K562 (cell line): ENCODE data around the gene SEMA3G. TPM values are rescaled to one million over a fixed set of nuclear protein-coding genes. Genes with fewer than 3 reads are reported as not detected.
A peak's percentile ranks its signal among the peaks of the same experiment; 100 is the strongest.

Source experiments
- ATAC-seq: fragments of 200-7000 bp; cut with Tn5 transposase; 3 replicates; pipeline ENCODE4 v1.9.1; 2020; ENCODE audit warnings: moderate library complexity
- BruUV-seq: library from RNA; stranded (reverse); fragments of 400-500 nt; replicated peaks from 2 replicates; lab custom pipeline; 2021; lab: Mats Ljungman, UMichigan
- CTCF ChIA-PET: fragments of 300-600 bp; formaldehyde crosslinking; extraction: SDS; loops from one replicate; lab custom pipeline; 2021; ENCODE audit warnings: low intra/inter-chr PET ratio; lab: Yijun Ruan, JAX
- POLR2A ChIA-PET: fragments of 300-600, 350-650 bp; sonication (Branson Sonifier 250); formaldehyde crosslinking; extraction: SDS; loops from one replicate; lab custom pipeline; 2021; ENCODE audit warnings: antibody characterized with exemption, inconsistent platforms; lab: Yijun Ruan, JAX
- DNase-seq, 4 experiments: peaks; one replicate each; pipeline versions ENCODE4 v3.0.0 to v3.0.0-alpha.2; 2011 to 2018; ENCODE audit warnings: low spot score in 3 of 4, mixed read lengths in 3 of 4; ENCODE audit errors: extremely low read depth in 1 of 4
- FAIRE-seq: peaks from 2 replicates; lab custom pipeline; 2011; peaks lifted over from hg19 to GRCh38; lab: Jason Lieb, UNC
- H2AFZ ChIP-seq: 2 replicates; pipeline ENCODE4 v1.6.0; 2011; ENCODE audit warnings: low read depth, low read length, control low read depth, inconsistent platforms
- H3K27ac ChIP-seq: fragments of 200-600 bp; 3 replicates; pipeline ENCODE4 v1.8.0; 2011; ENCODE audit warnings: low read depth, mild to moderate bottlenecking, control low read depth, inconsistent platforms, low read length, moderate library complexity, mixed read lengths; ENCODE audit errors: extremely low read depth
- H3K27me3 ChIP-seq, 2 experiments: fragments of 300-600 bp in 1 of 2; 2 replicates in 1 of 2; 3 replicates in 1 of 2; pipeline versions ENCODE4 v1.6.0 to v1.8.0; 2011; ENCODE audit warnings: inconsistent platforms in 2 of 2, low read length in 2 of 2, mild to moderate bottlenecking in 1 of 2, mixed read lengths in 1 of 2, moderate library complexity in 1 of 2; ENCODE audit not compliant: control insufficient read depth in 2 of 2, insufficient read depth in 2 of 2
- H3K36me3 ChIP-seq: fragments of 300-600 bp; 3 replicates; pipeline ENCODE4 v1.8.0; 2011; ENCODE audit warnings: mild to moderate bottlenecking, low read length, inconsistent platforms; ENCODE audit not compliant: control insufficient read depth, insufficient read depth
- H3K4me1 ChIP-seq, 2 experiments: fragments of 200-600 bp in 1 of 2; replicated peaks in 1 of 2; 2 replicates in 1 of 2; 3 replicates in 1 of 2; pipeline versions ENCODE4 v1.5.1 to v1.8.0; 2011; ENCODE audit warnings: inconsistent platforms in 2 of 2, low read length in 2 of 2, mild to moderate bottlenecking in 1 of 2, mixed read lengths in 1 of 2, moderate library complexity in 1 of 2; ENCODE audit not compliant: control insufficient read depth in 2 of 2, insufficient read depth in 2 of 2
- H3K4me2 ChIP-seq: 2 replicates; pipeline ENCODE4 v1.6.1; 2011; ENCODE audit warnings: low read length, control low read depth, inconsistent platforms, mixed read lengths; ENCODE audit not compliant: insufficient read depth
- H3K4me3 ChIP-seq: fragments of 200-600 bp; sonication (generic), shearing (Covaris generic); 2 replicates; pipeline ENCODE4 v1.5.1; 2016; ENCODE audit warnings: control low read depth, inconsistent platforms
- H3K79me2 ChIP-seq: fragments of 200-600 bp; 3 replicates; pipeline ENCODE4 v1.8.0; 2011; ENCODE audit warnings: low read length, inconsistent platforms; ENCODE audit not compliant: control insufficient read depth, insufficient read depth
- H3K9ac ChIP-seq, 2 experiments: 2 replicates each; pipeline versions ENCODE4 v1.6.0 to v1.6.1; 2011; ENCODE audit warnings: low read depth in 2 of 2, low read length in 2 of 2, control low read depth in 1 of 2, inconsistent platforms in 1 of 2, mild to moderate bottlenecking in 1 of 2, mixed read lengths in 1 of 2; ENCODE audit not compliant: insufficient read depth in 1 of 2
- H3K9me1 ChIP-seq: one replicate; pipeline ENCODE4 v1.6.0; 2011; ENCODE audit warnings: inconsistent platforms, mild to moderate bottlenecking, low read length, moderate library complexity; ENCODE audit not compliant: control insufficient read depth, insufficient read depth
- H3K9me3 ChIP-seq: replicated peaks from 2 replicates; pipeline ENCODE4 v1.5.1; 2011; ENCODE audit warnings: low read depth, low read length, inconsistent platforms; ENCODE audit not compliant: control insufficient read depth, insufficient read depth
- H4K20me1 ChIP-seq: replicated peaks from 2 replicates; pipeline ENCODE4 v1.6.1; 2011; ENCODE audit warnings: low read length, inconsistent platforms, mixed read lengths; ENCODE audit not compliant: control insufficient read depth, insufficient read depth
- CBX3 ChIP-seq, 2 experiments: IDR thresholded peaks; 1 replicate in 1 of 2; 2 replicates in 1 of 2; pipeline ENCODE4 v1.6.1; 2012; ENCODE audit warnings: inconsistent platforms in 2 of 2, low read length in 2 of 2, borderline replicate concordance in 1 of 2, control low read depth in 1 of 2
- CTCFL ChIP-seq: IDR thresholded peaks from 2 replicates; pipeline ENCODE4 v1.6.1; 2011; ENCODE audit warnings: borderline replicate concordance, low read depth, mild to moderate bottlenecking, moderate library complexity, low read length; ENCODE audit not compliant: insufficient read depth, poor library complexity, severe bottlenecking
- ELK1 ChIP-seq: sonication (generic); formaldehyde crosslinking; IDR thresholded peaks from 2 replicates; pipeline ENCODE4 v1.8.1; 2022; ENCODE audit warnings: missing genetic modification reagents
- JUND ChIP-seq, 2 experiments: IDR thresholded peaks; 2 replicates in 1 of 2; 3 replicates in 1 of 2; pipeline ENCODE4 v1.6.1; 2011; ENCODE audit warnings: borderline replicate concordance in 2 of 2, low read depth in 2 of 2, low read length in 2 of 2, improper control_type of control experiment in 1 of 2, missing biosample characterization in 1 of 2, missing genetic modification characterization in 1 of 2, missing genetic modification reagents in 1 of 2
- NR1H2 ChIP-seq: sonication (generic); formaldehyde crosslinking; IDR thresholded peaks from 2 replicates; pipeline ENCODE4 v1.4.0; 2020; ENCODE audit warnings: mild to moderate bottlenecking, missing genetic modification reagents
- POLR2G ChIP-seq: fragments of 200-400 bp; formaldehyde crosslinking; IDR thresholded peaks from 2 replicates; pipeline ENCODE4 v1.6.1; 2017; ENCODE audit warnings: low read depth, mild to moderate bottlenecking, antibody characterized with exemption, low read length, moderate library complexity
- RAD21 ChIP-seq, 2 experiments: fragments of 250-450 bp in 1 of 2; fragments of 450-650 bp in 1 of 2; sonication (Bioruptor Pico) in 1 of 2; formaldehyde crosslinking in 1 of 2; IDR thresholded peaks in 1 of 2; conservative IDR thresholded peaks in 1 of 2; 2 replicates each; pipeline versions ENCODE4 v1.4.0 to v1.8.0; 2020 to 2022; ENCODE audit warnings: mild to moderate bottlenecking in 2 of 2, moderate library complexity in 1 of 2
- ZBTB33 ChIP-seq: sonication (generic); formaldehyde crosslinking; IDR thresholded peaks from 2 replicates; pipeline ENCODE4 v1.8.1; 2023; ENCODE audit warnings: mild to moderate bottlenecking, missing genetic modification reagents
- WGBS: fragments of 100-300 bp; shearing (Covaris generic); methylation state at CpG from one replicate; pipeline ENCODE4 v1.1.6; 2016; ENCODE audit warnings: low coverage, mixed read lengths; ENCODE audit not compliant: insufficient coverage; ENCODE audit errors: missing lambda C conversion rate; 5-methylcytosine and 5-hydroxymethylcytosine counted together
- in situ Hi-C: fragments of 300-500 bp; cut with MboI; formaldehyde crosslinking; loops from 4 replicates; pipeline ENCODE4 v1.15.0; 2018; ENCODE audit warnings: inconsistent platforms, mixed read lengths
- intact Hi-C: fragments of 100-400 bp; cut with micrococcal nuclease; formaldehyde crosslinking; loops from 2 replicates; pipeline ENCODE4 v1.14.2; 2022
- polyA plus RNA-seq, 8 experiments: library from polyadenylated mRNA; depleted of rRNA in 4 of 8; stranded (reverse) in 5 of 8; unstranded in 3 of 8; fragments of >200 nt; fragmentation: Nextera tagmentation in 2 of 8; fragmentation: Illumina TruSeq in 1 of 8; extraction: Ambion mirVana in 2 of 8; extraction: Trizol in 1 of 8; gene quantifications; 2 replicates each; pipeline versions ENCODE4 v1.2.1 to v1.2.3, GENCODE V29; 2011 to 2014; ENCODE audit warnings: inconsistent platforms in 1 of 8, missing spikeins in 1 of 8
- total RNA-seq, 7 experiments: library from RNA; depleted of rRNA in 6 of 7; stranded (reverse); fragments of >200 nt in 6 of 7; fragmentation: Illumina TruSeq in 2 of 7; extraction: Trizol in 2 of 7; gene quantifications; 2 replicates each; pipeline versions ENCODE4 v1.2.1 to v1.2.3, GENCODE V29; 2011 to 2021; ENCODE audit warnings: low replicate concordance in 1 of 7
- TF ChIP-seq, protein P1 (sequence below): fragments of 250-450 bp; sonication (Bioruptor Pico); IDR thresholded peaks from 2 replicates; pipeline ENCODE4 v1.8.0; 2021; ENCODE audit warnings: moderate library complexity, mild to moderate bottlenecking, inconsistent platforms
- TF ChIP-seq, protein P2 (sequence below), 3 experiments: IDR thresholded peaks in 2 of 3; conservative IDR thresholded peaks in 1 of 3; 2 replicates each; pipeline ENCODE4 v1.5.1; 2011 to 2012; ENCODE audit warnings: low read length in 3 of 3, mild to moderate bottlenecking in 3 of 3, control low read depth in 2 of 3, improper control_type of control experiment in 1 of 3, inconsistent platforms in 1 of 3, low read depth in 1 of 3, mixed read lengths in 1 of 3, moderate library complexity in 1 of 3; ENCODE audit not compliant: insufficient read depth in 2 of 3

The SEMA3G gene
- total and polyA plus RNA-seq, 9 of the 15 experiments (the other 6 are each of a cell fraction or from before 2014, with no cell fraction given) = 0.04 to 0.07 (median 0.05) TPM; not detected in 6

- peak; percentile 88 for ATAC-seq
- intact Hi-C loops = loop anchor here (2.0 to 5.0 kb wide), 2 partner anchors 53 to 200 kb away; no protein-coding TSS in a partner anchor
- no peak for FAIRE-seq
- TF ChIP-seq, protein P1, sequence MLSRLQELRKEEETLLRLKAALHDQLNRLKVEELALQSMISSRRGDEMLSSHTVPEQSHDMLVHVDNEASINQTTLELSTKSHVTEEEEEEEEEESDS (CRISPR knock-in tag) = no peak
- TF ChIP-seq RAD21 (CRISPR knock-in tag; conservative IDR thresholded peaks at IDR 0.05 in 1 of 2, IDR thresholded peaks at IDR 0.05 in 1 of 2) = peak in 1 of 2 experiments; percentile 33; a peak in 1 of 4 replicates
- TF ChIP-seq JUND (IDR thresholded peaks at IDR 0.05; ENCODE audit: borderline replicate concordance, low read depth, low read length) = 0 out of 2 replicates have a peak, but pooled peaks have one; percentile 2
- no peak for TF ChIP-seq JUND (tag; IDR thresholded peaks at IDR 0.05; ENCODE audit: borderline replicate concordance, low read depth, low read length)
- TF ChIP-seq ZBTB33 = peak; percentile 86
- TF ChIP-seq POLR2G = 0 out of 2 replicates have a peak, but pooled peaks have one; percentile 27
- TF ChIP-seq ELK1 = no peak
- peak; percentile 80 for TF ChIP-seq CTCFL
- TF ChIP-seq, protein P2, sequence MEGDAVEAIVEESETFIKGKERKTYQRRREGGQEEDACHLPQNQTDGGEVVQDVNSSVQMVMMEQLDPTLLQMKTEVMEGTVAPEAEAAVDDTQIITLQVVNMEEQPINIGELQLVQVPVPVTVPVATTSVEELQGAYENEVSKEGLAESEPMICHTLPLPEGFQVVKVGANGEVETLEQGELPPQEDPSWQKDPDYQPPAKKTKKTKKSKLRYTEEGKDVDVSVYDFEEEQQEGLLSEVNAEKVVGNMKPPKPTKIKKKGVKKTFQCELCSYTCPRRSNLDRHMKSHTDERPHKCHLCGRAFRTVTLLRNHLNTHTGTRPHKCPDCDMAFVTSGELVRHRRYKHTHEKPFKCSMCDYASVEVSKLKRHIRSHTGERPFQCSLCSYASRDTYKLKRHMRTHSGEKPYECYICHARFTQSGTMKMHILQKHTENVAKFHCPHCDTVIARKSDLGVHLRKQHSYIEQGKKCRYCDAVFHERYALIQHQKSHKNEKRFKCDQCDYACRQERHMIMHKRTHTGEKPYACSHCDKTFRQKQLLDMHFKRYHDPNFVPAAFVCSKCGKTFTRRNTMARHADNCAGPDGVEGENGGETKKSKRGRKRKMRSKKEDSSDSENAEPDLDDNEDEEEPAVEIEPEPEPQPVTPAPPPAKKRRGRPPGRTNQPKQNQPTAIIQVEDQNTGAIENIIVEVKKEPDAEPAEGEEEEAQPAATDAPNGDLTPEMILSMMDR (IDR thresholded peaks at IDR 0.05 in 2 of 3, conservative IDR thresholded peaks at IDR 0.05 in 1 of 3; ENCODE audit: insufficient read depth in 2 of 3, low read depth in 1 of 3, low read length in 3 of 3) = peak; percentile 62 to 82 (median 64)
- no peak for TF ChIP-seq NR1H2
- TF ChIP-seq CBX3 (IDR thresholded peaks at IDR 0.05; ENCODE audit: borderline replicate concordance in 1 of 2, low read length in 2 of 2) = 0 out of 3 replicates have a peak, but pooled peaks of 1 of the 2 experiments have one; percentile 19
Observed at GRCh38 chr3:52481819-52482521, 37.1 kb upstream of the SEMA3G start.

More at GRCh38 chr3:52481819-52482521, 37.1 kb upstream of the SEMA3G start:
- Histone ChIP-seq H3K9me1 (no peaks in the 10 kb centered on the region), H2AFZ (no peak overlapping the region), H4K20me1 (no peaks in the 10 kb centered on the region), H3K4me3 (no peak overlapping the region), H3K4me1 (peaks cover 0 to 10% of the 10 kb centered on the region in 2 experiments; a peak in 2 of 5 replicates), H3K79me2 (no peaks in the 10 kb centered on the region), H3K36me3 (peaks cover 70% of the 10 kb centered on the region; the same call in 2 of the 3 replicates), H3K4me2 (no peak overlapping the region), H3K27ac (no peak overlapping the region), H3K27me3 (no peaks in the 10 kb centered on the region), H3K9ac (peak overlapping the region in 1 of 2 experiments; percentile 45; a peak in 1 of 4 replicates), H3K9me3 (no peaks in the 10 kb centered on the region)
- BruUV-seq = no TSS peak
- CTCF ChIA-PET = interaction anchor here (0.6 kb wide), 1 partner anchor 200 kb away, joined by 6 read pairs; no protein-coding TSS in a partner anchor
- peak; percentile 60 to 74 (median 65) for DNase-seq
- in situ Hi-C loops = no loop called here
- POLR2A ChIA-PET = interaction anchor here (0.8 to 1.1 kb wide), 2 partner anchors 21 to 42 kb away, joined by 3 read pairs; no protein-coding TSS in a partner anchor
- 81% methylated on average over 11 of the region's 23 CpGs for WGBS
